Embryonic facial prominence (tissue), 1 donor: ENCODE measurements around the gene RSL1D1.
"Not testable (repeated sequence)": the region's sequence is repeated elsewhere in the genome, so short reads cannot be mapped to it uniquely, and the experiment has no call there.

Source experiments
- DNase-seq: peaks from one replicate; pipeline ENCODE4 v3.0.0-alpha.2; 2016; ENCODE audit errors: extremely low spot score

Gene RSL1D1

DNA sequence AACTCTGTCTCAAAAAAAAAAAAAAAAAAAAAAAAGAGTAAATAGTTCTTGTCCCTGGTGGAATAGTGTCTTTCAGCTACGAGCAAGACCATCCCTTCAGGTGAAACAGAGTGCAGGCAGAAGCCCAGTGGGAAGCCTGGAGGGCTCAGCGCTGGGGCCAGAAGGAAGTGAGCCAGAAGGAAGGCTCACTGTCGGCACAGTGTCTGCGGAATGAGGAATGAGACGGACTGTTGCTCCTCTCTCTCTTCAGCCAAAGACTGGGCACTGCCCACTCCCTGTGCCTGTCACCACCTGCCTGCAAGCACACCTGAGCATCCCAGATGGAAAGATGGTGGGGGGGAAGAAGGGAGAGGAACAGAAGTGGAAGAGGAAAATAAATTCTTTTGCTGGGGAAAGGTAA is 7.5 kb downstream of the RSL1D1 start:
- no peak for DNase-seq

DNA sequence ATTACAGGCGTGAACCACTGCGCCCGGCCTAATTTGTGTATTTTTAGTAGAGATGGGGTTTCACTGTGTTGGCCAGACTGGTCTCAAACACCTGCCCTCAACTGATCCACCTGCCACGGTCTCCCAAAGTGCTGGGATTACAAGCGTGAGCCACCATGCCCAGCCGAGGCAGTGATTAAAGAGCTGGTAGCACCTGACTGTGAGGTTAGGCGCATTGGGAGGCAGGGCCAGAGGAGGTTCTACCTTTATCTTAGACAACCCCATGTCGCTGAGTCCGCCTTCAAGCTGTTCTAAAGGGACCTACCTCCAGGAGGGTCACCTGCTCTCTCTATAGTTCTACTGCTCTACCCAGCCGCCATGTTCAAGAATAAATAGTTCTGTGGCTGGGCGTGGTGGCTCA is 8.1 kb downstream of the RSL1D1 start:
- DNase-seq, result no peak

DNA sequence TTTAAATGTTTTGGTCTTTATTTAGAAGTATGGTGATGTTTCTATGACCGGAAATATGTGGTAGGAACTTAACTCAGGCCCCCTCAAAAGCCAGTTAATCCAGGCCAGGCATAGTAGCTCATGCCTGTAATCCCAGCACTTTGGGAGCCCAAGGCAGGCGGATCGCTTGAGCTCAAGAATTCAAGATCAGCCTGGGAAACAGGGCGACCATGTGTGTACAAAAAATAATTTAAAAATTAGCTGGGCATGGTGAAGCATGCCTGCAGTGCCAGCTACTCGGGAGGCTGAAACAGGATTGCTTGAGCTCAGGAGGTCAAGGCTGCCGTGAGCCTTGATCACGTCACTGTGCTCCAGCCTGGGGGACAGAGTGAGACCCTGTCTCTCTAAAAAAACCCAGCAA is 10.3 kb downstream of the RSL1D1 start:
- DNase-seq, result no peak

DNA sequence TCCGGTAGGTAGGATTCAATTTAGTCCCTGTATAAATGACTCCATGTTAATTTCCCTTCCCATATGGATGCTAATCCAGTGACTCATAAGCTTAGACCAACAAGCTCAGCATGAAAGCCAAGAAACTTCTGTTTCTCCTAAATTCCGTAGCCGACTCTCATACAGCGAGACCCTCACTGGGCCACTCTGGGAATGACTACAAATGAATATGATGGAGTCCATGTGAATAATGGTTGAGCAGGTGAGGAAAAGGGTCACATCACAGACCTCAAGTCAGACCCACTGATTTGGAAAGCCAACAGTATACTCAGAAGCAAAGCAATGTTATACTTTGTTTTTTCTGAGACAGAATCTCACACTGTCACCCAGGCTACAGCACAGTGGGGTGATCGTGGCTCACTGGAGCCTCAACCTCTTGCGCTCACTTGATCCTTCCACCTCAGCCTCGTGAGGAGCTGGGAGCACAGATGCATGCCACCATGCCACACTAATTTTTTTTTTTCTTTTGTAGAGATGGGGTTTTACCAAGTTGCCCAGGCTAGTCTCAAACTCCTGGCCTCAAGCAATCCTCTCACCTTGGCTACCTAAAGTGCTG is 14.6 kb downstream of the RSL1D1 start:
- no peak for DNase-seq

DNA sequence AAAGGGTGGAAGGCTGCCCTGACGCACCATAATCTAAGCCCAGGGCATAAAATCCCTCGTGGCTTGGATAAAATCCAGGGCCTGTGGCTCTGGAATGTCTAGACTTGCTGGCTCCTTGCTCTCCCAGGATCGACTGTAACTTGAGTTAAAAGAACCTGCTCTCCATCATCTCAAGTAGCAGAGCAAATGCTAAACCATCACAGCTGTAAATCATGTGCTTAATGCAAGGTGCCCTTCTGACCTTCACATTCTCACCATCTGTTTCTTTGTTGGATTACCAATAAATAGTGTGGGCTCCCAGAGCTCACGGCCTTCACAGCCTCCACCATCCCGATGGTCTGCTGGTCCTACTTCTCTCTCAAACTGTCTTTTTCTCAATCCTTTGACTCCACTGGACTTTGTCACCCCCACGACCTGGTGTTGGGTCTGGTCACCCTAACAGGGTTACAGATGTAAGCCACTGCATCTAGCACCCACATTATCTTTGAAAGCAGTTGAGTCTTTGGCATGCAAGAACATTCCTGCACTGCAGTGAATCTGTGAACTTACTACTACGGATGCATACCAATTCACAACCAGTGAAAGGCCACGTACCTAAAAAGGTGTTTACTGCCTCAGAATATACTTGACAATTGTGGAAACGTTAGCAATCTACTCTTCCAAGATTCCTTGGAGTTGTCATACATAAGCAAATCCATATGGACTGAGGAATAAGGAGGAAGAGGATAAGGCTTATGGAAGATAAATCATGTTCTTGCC is 15.3 kb downstream of the RSL1D1 start:
- no peak for DNase-seq

DNA sequence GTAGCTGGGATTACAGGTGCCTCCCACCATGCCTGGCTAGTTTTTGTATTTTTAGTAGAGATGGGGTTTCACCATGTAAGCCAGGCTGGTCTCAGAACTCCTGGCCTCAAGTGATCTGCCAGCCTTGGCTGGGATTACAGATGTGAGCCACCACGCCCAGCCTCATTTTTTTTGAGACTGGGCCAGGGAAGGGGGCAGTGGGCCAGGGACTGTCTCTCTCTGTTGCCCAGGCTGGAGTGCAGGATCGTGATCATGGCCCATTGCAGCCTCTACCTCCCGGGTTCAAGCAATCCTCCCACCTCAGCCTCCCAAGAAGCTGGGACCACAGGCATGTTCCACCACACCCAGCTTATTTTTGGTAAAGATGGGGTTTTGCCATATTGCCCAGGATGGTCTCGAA is 16.0 kb downstream of the RSL1D1 start:
- DNase-seq, result no peak

DNA sequence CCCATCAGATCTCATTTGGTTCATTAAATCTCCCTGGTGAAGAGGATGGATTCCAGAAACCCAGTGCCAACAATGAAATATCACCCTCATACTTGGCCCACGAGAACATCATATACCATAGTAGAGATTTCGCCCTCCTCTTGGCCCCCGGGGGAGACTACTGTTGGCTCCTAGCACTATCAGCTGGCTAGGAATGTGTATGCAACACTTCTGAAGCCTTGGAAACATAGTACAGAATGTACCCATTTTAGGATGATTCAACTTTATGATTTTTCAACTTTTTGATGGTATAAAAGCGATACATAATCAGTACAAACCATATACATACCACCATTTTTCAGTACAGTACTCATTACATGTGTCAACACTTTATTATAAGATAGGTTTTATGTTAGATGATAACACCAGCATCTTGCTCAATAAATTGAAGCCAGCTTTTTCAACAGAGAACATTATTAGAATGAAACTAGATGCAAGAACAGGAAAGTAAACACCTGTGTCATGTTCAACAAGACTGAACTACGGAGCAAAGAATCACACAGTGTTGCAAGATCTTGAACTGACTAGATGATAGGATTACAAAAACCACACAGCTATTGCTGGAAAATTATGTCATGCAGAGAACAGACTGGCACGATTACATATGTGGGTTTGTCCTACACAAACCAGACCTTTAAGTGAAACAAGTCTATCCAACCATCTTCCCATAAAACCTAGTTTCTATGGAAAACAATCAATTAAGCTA is 17.2 kb downstream of the RSL1D1 start:
- DNase-seq, result peak; percentile 10

DNA sequence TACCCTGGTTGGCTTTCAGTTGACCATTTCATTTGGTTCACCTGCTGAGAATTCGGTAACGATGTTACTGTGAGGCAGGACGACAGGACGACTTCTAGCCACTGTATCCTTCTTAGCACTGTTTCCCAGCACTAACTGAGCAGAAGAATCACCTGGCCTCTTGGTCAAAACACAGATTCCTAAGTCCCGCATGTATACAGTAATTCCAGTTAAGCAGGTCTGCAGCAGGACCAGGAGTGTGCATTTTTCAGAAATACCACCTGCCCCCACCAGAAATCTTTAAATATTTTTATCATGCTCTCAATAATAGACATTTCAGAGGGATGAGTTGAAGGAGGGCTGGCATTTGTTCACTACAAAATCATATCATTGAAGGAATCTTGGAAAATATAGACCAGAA is 22.6 kb downstream of the RSL1D1 start:
- no peak for DNase-seq

DNA sequence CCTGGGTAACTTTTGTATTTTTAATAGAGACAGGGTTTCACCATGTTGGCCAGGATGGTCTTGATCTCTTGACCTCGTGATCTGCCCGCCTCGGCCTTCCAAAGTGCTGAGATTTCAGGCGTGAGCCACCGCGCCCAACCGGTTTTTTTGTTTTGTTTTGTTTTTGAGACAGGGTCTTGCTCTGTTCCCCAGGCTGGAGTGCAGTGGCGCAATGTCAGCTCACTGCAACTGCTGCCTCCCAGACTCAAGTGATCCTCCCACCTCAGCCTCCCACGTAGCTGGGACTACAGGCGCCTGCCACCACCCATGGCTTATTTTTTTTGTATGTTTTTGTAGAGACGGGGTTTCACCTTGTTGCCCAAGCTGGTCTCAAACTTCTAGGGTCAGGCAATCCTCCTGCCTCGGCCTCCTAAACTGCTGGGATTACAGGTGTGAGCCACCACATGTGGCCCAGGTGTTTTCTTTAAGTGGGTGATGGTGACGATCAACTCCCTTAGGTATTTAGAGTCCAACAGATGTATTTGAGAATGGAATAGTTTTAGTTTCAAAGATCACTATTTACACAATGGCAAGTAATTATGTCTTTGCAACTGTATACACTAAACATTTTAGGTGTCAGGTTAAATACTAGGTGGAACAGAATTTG is 25.7 kb downstream of the RSL1D1 start:
- DNase-seq, result not testable (repeated sequence)

DNA sequence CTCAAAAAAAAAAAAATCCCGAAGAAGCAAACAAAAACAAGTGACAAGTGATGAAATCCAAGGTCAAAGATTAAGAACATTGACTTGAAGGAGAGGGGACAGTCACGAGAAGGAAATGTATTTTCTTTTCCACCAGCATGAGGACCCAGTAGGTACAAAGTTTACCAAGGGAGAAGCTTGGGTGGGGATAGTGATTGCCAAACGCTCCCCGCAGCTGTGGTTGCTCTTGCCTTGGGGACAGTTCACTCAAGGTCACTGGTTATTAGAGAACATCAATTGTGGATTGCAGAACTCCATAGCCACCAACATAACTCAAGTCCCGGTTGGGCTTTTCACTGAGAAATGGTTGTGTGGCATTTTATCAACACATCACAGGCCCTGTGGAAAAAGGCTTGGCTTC is 27.0 kb downstream of the RSL1D1 start:
- no peak for DNase-seq

DNA sequence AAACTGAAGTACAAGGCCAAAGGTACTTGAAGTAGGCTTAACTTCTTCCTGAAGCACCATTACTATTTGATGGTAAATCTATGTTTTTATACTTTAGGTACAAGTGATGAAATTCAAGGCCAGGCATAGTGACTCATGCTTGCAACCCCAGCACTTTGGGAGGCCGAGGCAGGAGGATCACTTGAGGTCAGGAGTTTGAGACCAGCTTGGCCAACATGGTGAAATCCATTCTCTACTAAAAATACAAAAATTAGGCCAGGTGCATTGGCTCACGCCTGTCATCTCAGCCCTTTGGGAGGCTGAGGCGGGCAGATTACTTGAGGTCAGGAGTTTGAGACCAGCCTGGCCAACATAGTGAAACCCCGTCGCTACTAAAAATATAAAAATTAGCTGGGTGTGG is 27.7 kb downstream of the RSL1D1 start:
- not testable (repeated sequence) for DNase-seq

DNA sequence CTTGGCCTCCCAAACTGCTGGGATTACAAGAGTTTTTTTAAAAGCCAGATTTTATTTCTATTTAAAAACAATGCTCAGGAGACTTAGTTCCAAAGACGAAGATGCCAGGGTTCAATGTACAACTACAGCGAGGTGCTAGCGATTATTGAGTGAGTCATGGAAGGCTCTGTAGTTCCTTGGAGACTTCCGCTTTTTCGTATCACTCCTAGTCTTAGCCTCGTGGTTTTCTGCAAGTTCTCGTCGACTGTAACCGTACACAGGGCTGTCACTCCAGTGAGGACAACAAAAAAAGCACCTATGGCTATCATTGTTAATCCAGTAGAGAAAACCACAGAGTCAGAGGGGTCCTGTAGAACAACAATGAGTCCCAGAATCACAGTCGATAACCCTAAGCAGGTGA is 31.5 kb downstream of the RSL1D1 start:
- DNase-seq, result no peak

DNA sequence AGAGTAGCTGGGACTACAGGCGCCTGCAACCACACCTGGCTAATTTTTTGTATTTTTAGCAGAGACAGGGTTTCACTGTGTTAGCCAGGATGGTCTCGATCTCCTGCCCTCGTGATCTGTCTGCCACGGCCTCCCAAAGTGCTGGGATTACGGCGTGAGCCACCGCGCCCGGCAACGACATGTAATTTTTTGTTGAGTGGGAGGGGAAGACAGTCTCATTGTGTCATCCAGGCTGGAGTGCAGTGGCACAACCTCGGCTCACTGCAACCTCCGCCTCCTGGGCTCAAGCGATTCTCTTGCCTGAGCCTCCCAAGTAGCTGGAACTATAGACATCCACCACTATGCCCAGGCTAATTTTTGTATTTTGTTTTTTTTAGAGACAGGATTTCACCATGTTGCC is 32.4 kb downstream of the RSL1D1 start:
- not testable (repeated sequence) for DNase-seq

DNA sequence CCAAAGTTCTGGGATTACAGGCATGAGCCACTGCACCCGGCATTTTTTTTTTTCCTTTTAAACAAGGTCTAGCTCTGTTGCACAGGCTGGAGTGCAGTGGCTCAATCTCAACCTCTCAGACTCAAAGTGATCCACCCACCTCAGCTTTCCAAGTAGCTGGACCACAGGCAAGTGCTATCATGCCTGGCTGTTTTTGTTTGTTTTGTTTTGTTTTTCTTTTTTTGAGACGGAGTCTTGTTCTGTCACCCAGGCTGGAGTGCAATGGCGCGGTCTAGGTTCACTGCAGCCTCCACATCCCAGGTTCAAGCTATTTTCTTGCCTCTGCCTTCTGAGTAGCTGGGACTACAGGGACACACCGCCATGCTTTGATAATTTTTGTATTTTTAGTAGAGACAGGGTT is 35.2 kb downstream of the RSL1D1 start:
- DNase-seq, result no peak

DNA sequence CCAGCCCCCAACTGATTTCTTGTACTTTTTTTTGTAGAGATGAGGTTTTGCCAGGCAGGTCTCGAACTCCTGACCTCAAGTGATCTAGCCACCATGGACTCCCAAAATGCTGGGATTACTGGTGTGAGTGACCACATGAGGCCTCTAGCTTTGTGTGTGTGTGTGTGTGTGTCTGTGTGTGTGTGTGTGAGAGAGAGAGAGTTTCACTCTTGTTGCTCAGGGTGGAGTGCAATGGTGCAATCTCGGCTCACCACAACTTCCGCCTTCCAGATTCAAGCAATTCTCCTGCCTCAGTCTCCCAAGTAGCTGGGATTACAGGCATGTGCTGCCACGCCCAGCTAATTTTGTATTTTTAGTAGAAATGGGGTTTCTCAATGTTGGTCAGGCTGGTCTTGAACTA is 36.5 kb downstream of the RSL1D1 start:
- not testable (repeated sequence) for DNase-seq

DNA sequence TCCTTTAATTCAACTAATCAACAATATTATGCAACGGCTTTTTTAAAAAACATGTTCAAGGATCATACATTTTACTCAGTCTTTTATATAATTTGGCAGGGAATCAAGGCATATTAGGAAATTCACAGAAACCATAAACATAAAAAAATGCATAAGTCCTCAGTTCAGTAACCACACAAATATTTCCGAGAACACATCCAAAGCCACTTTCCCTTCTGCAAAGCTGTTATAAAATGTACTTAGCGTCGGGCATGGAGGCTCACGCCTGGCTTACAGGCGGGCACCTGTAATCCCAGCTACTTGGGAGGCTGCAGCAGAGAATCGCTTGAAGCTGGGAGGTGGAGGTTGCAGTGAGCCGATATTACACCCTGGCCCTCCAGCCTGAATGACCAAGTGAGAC is 44.6 kb downstream of the RSL1D1 start:
- DNase-seq, result no peak

DNA sequence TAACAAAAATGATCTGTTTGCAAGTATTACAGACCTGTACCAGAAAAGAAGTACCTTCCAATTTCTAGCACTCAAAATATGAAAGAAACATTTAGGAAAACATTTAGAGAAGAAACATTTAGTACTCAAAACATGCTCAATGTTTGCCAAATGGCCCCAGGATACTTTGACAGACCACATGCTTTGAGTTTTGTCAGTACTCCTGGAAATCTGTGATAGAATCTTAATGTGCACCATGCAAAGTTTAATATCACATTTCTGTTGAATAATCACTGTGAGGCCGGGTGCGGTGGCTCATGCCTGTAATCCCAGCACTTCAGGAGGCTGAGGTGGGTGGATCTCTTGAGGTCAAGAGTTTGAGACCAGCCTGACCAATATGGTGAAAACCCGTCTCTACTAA is 45.8 kb downstream of the RSL1D1 start:
- DNase-seq, result no peak

DNA sequence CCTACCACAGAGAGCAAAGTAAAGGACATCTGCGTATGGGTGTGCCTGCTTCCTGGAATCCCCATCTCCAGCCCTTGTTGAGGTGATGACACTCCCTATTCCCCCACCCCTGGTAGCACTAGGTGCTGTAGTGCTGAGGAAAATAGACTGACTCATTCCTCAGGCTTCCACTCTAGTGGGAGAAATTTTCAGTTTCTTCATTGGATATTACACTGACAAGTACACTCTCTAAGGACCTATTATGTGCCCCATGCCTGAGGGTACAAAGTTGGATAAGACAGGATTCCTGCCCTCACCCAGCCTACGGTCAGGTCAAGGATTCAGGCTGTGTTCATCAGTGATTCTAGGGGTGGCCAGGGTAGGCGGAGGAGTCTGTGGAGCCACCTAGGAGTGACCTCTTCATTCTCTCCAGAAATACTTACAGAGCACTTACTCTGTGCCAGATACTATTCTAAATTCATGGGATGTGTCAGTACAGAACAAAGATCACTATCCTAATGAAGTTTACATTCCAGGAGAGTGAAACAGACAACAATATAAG is 49.8 kb downstream of the RSL1D1 start:
- no peak for DNase-seq

DNA sequence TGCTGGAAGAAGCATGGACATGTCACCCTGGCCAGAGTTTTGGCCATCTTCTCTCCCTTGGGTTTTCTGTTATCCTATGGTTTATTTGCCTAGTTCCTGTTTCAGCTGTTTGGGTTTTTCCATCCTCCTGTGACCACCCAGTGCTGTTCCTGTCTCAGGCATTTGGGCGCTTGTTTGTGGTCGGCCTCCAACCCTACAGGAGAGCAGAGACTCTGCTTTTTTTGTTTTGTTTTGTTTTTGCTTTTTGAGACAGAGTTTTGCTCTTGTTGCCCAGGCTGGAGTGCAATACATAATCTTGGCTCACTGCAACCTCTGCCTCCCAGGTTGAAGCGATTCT is 51.0 kb downstream of the RSL1D1 start:
- no peak for DNase-seq

DNA sequence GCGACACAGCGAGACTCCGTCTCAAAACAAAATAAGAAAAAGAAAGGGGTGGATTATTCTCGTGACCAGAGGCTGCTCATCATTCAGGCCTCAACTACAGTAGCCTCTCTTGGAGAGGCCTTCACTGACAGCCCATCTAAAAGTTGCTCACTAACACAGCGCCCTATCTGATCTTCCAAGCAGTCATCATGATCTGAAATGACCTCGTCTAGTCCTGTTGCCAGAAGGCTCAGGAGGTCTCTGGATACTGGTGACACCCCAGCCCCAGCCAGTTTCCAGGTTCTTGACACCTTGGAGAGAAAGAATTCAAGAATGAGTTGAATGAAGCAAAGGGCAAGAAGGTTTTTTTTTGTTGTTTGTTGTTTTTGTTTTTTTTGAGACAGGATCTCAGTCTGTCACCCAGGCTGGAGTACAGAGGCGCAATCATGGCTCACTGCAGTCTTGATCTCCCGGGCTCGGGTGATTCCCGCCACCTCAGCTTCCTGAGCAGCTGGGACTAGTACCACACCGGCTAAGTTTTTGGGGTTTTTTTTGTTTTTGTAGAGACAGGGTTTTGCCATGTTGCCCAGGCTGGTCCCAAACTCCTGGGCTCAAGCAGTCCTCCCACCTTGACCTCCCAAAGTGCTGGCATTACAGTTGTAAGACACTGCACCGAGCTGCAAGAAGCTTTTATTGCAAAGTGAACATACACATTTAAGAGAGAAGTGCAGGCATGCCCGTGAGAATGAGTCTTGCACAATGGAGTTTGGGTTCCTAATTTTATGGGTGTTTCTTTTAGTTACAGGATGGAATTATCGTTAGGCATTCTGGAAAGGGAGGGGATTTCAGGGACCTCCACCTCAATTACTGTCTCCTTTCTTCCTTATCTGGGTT is 51.6 kb downstream of the RSL1D1 start:
- DNase-seq, result no peak

DNA sequence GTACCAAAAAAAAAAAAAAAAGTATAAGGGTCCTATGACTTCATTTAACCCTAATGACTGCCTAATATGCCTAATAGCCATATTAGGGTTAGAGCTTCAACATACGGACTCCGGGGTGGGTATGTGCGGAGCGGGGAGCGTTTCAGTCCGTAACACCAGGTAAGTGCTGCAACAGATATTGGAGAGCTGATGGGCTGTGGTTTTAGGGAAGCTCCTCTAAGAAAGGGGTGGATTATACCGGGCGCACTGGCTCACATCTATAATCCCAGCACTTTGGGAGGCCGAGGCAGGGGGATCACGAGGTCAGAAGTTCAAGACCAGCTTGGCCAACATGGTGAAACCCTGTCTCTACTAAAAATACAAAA is 52.3 kb downstream of the RSL1D1 start:
- no peak for DNase-seq

DNA sequence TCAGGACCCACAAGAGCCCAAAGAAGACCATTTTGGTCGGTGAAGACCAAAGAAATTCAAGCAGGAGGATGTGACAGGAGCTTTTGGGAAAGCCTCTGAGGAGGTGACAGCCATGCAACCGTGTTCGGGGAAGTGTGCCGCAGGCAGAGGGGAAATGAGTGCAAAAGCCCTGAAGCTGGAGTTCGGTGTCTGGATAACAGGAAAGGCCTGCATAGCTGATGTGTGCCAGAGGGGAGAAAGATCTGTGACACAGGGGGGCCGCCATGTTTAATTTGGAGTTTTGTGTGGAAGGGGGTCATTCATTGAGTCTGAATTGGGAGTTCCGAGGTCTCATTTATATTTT is 53.4 kb downstream of the RSL1D1 start:
- DNase-seq, result no peak
